SHP77 treated with DMSO at 0.1 percent for 48 hours (cell line): ENCODE results near the gene RXFP1.

ENCODE experiments used
- DNase-seq: peaks from one replicate; lab custom pipeline; 2025; lab: John Stamatoyannopoulos, UW

RXFP1 gene

GRCh38 chr4:158541506-158541905 lies 19.8 kb downstream of the RXFP1 start:
- no peak for DNase-seq

GRCh38 chr4:158543191-158543590 lies 21.5 kb downstream of the RXFP1 start:
- no peak for DNase-seq

GRCh38 chr4:158544141-158544540 lies 22.5 kb downstream of the RXFP1 start:
- DNase-seq, result no peak

GRCh38 chr4:158553364-158553763 lies 31.7 kb downstream of the RXFP1 start:
- DNase-seq, result no peak

- DNase-seq, result no peak
Observed at GRCh38 chr4:158560284-158560683, 38.6 kb downstream of the RXFP1 start.

GRCh38 chr4:158566860-158567259 lies 45.2 kb downstream of the RXFP1 start:
- DNase-seq, result no peak

GRCh38 chr4:158571736-158572135 lies 50.1 kb downstream of the RXFP1 start:
- no peak for DNase-seq

GRCh38 chr4:158572608-158573007 lies 50.9 kb downstream of the RXFP1 start:
- no peak for DNase-seq

- no peak for DNase-seq
Observed at GRCh38 chr4:158578476-158578875, 56.8 kb downstream of the RXFP1 start.

GRCh38 chr4:158580064-158580463 lies 58.4 kb downstream of the RXFP1 start:
- DNase-seq, result no peak

- DNase-seq, result no peak
Observed at GRCh38 chr4:158581161-158581560, 59.5 kb downstream of the RXFP1 start.

- DNase-seq, result no peak
Observed at GRCh38 chr4:158586881-158587280, 65.2 kb downstream of the RXFP1 start.

- no peak for DNase-seq
Observed at GRCh38 chr4:158588285-158588684, 66.6 kb downstream of the RXFP1 start.

GRCh38 chr4:158588777-158589176 lies 67.1 kb downstream of the RXFP1 start:
- DNase-seq, result no peak

GRCh38 chr4:158590306-158590705 lies 68.6 kb downstream of the RXFP1 start:
- no peak for DNase-seq

GRCh38 chr4:158590824-158591223 lies 69.1 kb downstream of the RXFP1 start:
- DNase-seq, result no peak

- DNase-seq, result no peak
Observed at GRCh38 chr4:158597879-158598596, 76.4 kb downstream of the RXFP1 start.

GRCh38 chr4:158599150-158599549 lies 77.5 kb downstream of the RXFP1 start:
- no peak for DNase-seq

GRCh38 chr4:158599765-158600498 lies 78.2 kb downstream of the RXFP1 start:
- no peak for DNase-seq

- DNase-seq, result no peak
Observed at GRCh38 chr4:158604369-158604768, 82.7 kb downstream of the RXFP1 start.

- DNase-seq, result no peak
Observed at GRCh38 chr4:158605393-158605792, 83.7 kb downstream of the RXFP1 start.

- DNase-seq, result no peak
Observed at GRCh38 chr4:158606969-158607368, 85.3 kb downstream of the RXFP1 start.

- no peak for DNase-seq
Observed at GRCh38 chr4:158609116-158609515, 87.4 kb downstream of the RXFP1 start.

- DNase-seq, result no peak
Observed at GRCh38 chr4:158610790-158611189, 89.1 kb downstream of the RXFP1 start.
